Measurements from ENCODE around the gene CPEB4. TPM values are rescaled to one million over a fixed set of nuclear protein-coding genes. Genes with fewer than 3 reads are reported as not detected.
A peak's percentile ranks its signal among the peaks of the same experiment; 100 is the strongest.

CPEB4 gene
- total and polyA plus RNA-seq, 2 donors (not counting 3 experiments of a cell fraction or from before 2014, with no cell fraction given) = 11.3 to 16.4 TPM

- ChIA-PET CTCF (no interaction called here), POLR2A (no interaction called here)
- Histone ChIP-seq H3K27ac (ENCODE audit: insufficient read depth, low read depth, low read length) (no peak overlapping the region), H3K9me1 (replicated peaks; ENCODE audit: control insufficient read depth, extremely low read depth, insufficient read depth, low read length) (no peaks in the 10 kb centered on the region), H3K4me2 (ENCODE audit: insufficient read depth, low read length) (no peak overlapping the region), H3K27me3 (ENCODE audit: control insufficient read depth in 2 of 2, insufficient read depth in 2 of 2, low read length in 2 of 2) (no peaks in the 10 kb centered on the region), H3K9me3 (replicated peaks; ENCODE audit: control insufficient read depth, insufficient read depth, low read length) (no peaks in the 10 kb centered on the region), H3K9ac (replicated peaks; ENCODE audit: extremely low read depth, insufficient read depth, low read length) (no peak overlapping the region), H3K79me2 (ENCODE audit: control insufficient read depth, insufficient read depth, low read length) (no peaks in the 10 kb centered on the region), H3K4me1 (ENCODE audit: control insufficient read depth, extremely low read depth, insufficient read depth, low read length) (peaks cover 11% of the 10 kb centered on the region), H4K20me1 (replicated peaks; ENCODE audit: control insufficient read depth, extremely low read depth, insufficient read depth, low read length) (no peaks in the 10 kb centered on the region), H3K4me3 (replicated peaks in 1 of 3; ENCODE audit: insufficient read depth in 1 of 3, low read depth in 1 of 3, low read length in 3 of 3) (no peak overlapping the region), H3K36me3 (ENCODE audit: control insufficient read depth in 2 of 2, extremely low read depth in 1 of 2, insufficient read depth in 2 of 2, low read length in 2 of 2) (no peaks in the 10 kb centered on the region), H2AFZ (ENCODE audit: low read depth, low read length) (no peak overlapping the region)
- DNase-seq (ENCODE audit: low read depth, low spot score) (no peak), FAIRE-seq (no peak)
- TF ChIP-seq CTCF (IDR thresholded peaks at IDR 0.05; ENCODE audit: extremely low read depth in 1 of 2, insufficient read depth in 1 of 2, low read depth in 1 of 2, low read length in 2 of 2) = no peak
- no peak for TF ChIP-seq GATA2 (IDR thresholded peaks at IDR 0.05; ENCODE audit: insufficient read depth, insufficient read length, low read depth, low read length)
- TF ChIP-seq POLR2A (IDR thresholded peaks at IDR 0.05; ENCODE audit: low read depth, low read length) = no peak
- TF ChIP-seq FOS (IDR thresholded peaks at IDR 0.05; ENCODE audit: borderline replicate concordance, insufficient read depth, low read length) = peak; percentile 19
- TF ChIP-seq MYC (IDR thresholded peaks at IDR 0.05; ENCODE audit: low read depth, low read length) = no peak
- no peak for TF ChIP-seq JUN (IDR thresholded peaks at IDR 0.05; ENCODE audit: borderline replicate concordance, insufficient read depth, insufficient read length, low read depth)
- TF ChIP-seq EZH2 (IDR thresholded peaks at IDR 0.05; ENCODE audit: borderline replicate concordance, low read depth, low read length, severe bottlenecking) = no peak
- no TSS peak for BruUV-seq (replicated peaks)
- intact Hi-C loops (cut with micrococcal nuclease) (no loop called here), dilution Hi-C loops (cut with MboI; ENCODE audit: extremely low pct_ligation_motif_present, low sequenced_read_pairs) (no loop called here)
Measured at GRCh38 chr5:173882632-173883031, 5.5 kb upstream of the CPEB4 start.

Data from endothelial cell of umbilical vein (primary cell).